B cell (primary cell): ENCODE measurements around the gene PLAC1. TPM values are rescaled to one million over a fixed set of nuclear protein-coding genes. Genes with fewer than 3 reads are reported as not detected.

Source experiments
- ATAC-seq: fragments of 200-7000 bp; cut with Tn5 transposase; one replicate; pipeline ENCODE4 v1.10.0; 2021; ENCODE audit warnings: low read depth, mild to moderate bottlenecking, moderate number of reproducible peaks, moderate library complexity
- CTCF ChIA-PET: fragments of 350-600 bp; sonication (Branson Sonifier 250); formaldehyde crosslinking; loops from one replicate; lab custom pipeline; 2021; ENCODE audit warnings: antibody characterized with exemption, inconsistent platforms; lab: Charles Lee
- POLR2A ChIA-PET: fragments of 350-600 bp; sonication (Branson Sonifier 250); formaldehyde crosslinking; loops from one replicate; lab custom pipeline; 2021; ENCODE audit warnings: antibody characterized with exemption; lab: Charles Lee
- DNase-seq: peaks from one replicate; pipeline ENCODE4 v3.0.0; 2013
- H2AFZ ChIP-seq: 2 replicates; pipeline ENCODE4 v1.6.1; 2012; ENCODE audit warnings: mild to moderate bottlenecking, low read depth, low read length; ENCODE audit not compliant: insufficient read depth, poor library complexity, severe bottlenecking
- H3K27ac ChIP-seq, 2 donors: 1 replicate in 1 of 2; 2 replicates in 1 of 2; pipeline ENCODE4 v1.5.1; 2012 to 2013; ENCODE audit warnings: low read length in 2 of 2, mild to moderate bottlenecking in 2 of 2, moderate library complexity in 1 of 2
- H3K27me3 ChIP-seq, 4 experiments: fragments of 200-600 bp in 1 of 4; sonication (generic) in 1 of 4; replicated peaks in 1 of 4; 1 replicate in 2 of 4; 2 replicates in 2 of 4; pipeline versions ENCODE4 v1.6.1 to v1.7.0; 2013 to 2016; ENCODE audit warnings: low read length in 3 of 4, mild to moderate bottlenecking in 2 of 4, mixed read lengths in 1 of 4, moderate library complexity in 1 of 4; ENCODE audit not compliant: insufficient read depth in 4 of 4, control insufficient read depth in 3 of 4; ENCODE audit errors: control extremely low read depth in 1 of 4
- H3K36me3 ChIP-seq, 2 experiments: replicated peaks in 1 of 2; 1 replicate in 1 of 2; 2 replicates in 1 of 2; pipeline versions ENCODE4 v1.6.1 to v1.7.1; 2013; ENCODE audit warnings: low read length in 1 of 2; ENCODE audit not compliant: insufficient read depth in 2 of 2, control insufficient read depth in 1 of 2; ENCODE audit errors: control extremely low read depth in 1 of 2, extremely low read depth in 1 of 2
- H3K4me1 ChIP-seq, 2 donors: fragments of 200-600 bp in 1 of 2; sonication (generic) in 1 of 2; 1 replicate in 1 of 2; 2 replicates in 1 of 2; pipeline versions ENCODE4 v1.5.1 to v1.6.1; 2013 to 2017; ENCODE audit warnings: low read length in 2 of 2; ENCODE audit not compliant: control insufficient read depth in 2 of 2, insufficient read depth in 2 of 2
- H3K4me2 ChIP-seq: replicated peaks from 2 replicates; pipeline ENCODE3; 2012; ENCODE audit warnings: mild to moderate bottlenecking, low read depth, low read length; ENCODE audit not compliant: poor library complexity, severe bottlenecking
- H3K4me3 ChIP-seq, 5 experiments: fragments of 200-600 bp in 1 of 5; sonication (generic) in 1 of 5; 1 replicate in 3 of 5; 2 replicates in 2 of 5; pipeline versions ENCODE4 v1.5.1 to v1.7.0; 2011 to 2016; ENCODE audit warnings: low read length in 4 of 5, mild to moderate bottlenecking in 4 of 5, low read depth in 2 of 5, control low read depth in 1 of 5, moderate library complexity in 1 of 5; ENCODE audit not compliant: insufficient read depth in 1 of 5; ENCODE audit errors: control extremely low read depth in 1 of 5, extremely low read depth in 1 of 5
- H3K79me2 ChIP-seq: fragments of 200-600 bp; sonication (generic); one replicate; pipeline ENCODE4 v1.6.0; 2016; ENCODE audit warnings: low read length; ENCODE audit not compliant: control insufficient read depth, insufficient read depth
- H3K9ac ChIP-seq: fragments of 200-600 bp; sonication (generic); 2 replicates; pipeline ENCODE4 v1.6.1; 2017; ENCODE audit warnings: mild to moderate bottlenecking, low read length, moderate library complexity
- H3K9me3 ChIP-seq, 3 donors: one replicate each; pipeline versions ENCODE4 v1.6.1 to v1.7.1; 2013; ENCODE audit warnings: low read length in 2 of 3; ENCODE audit not compliant: control insufficient read depth in 2 of 3, insufficient read depth in 1 of 3; ENCODE audit errors: control extremely low read depth in 1 of 3
- H4K20me1 ChIP-seq: 2 replicates; pipeline ENCODE4 v1.6.0; 2012; ENCODE audit warnings: mild to moderate bottlenecking, low read length; ENCODE audit not compliant: insufficient read depth, control insufficient read depth, poor library complexity, severe bottlenecking
- H3K27ac Mint-ChIP-seq: one replicate; pipeline ENCODE4 v1.8.0; 2021; ENCODE audit warnings: mixed read lengths
- H3K27me3 Mint-ChIP-seq: one replicate; pipeline ENCODE4 v1.8.0; 2021; ENCODE audit warnings: mixed read lengths
- H3K4me1 Mint-ChIP-seq: one replicate; pipeline ENCODE4 v1.8.0; 2021; ENCODE audit warnings: mixed read lengths
- H3K4me3 Mint-ChIP-seq: one replicate; pipeline ENCODE4 v1.8.0; 2021; ENCODE audit warnings: mixed read lengths
- H3K9me3 Mint-ChIP-seq: one replicate; pipeline ENCODE4 v1.8.0; 2022; ENCODE audit warnings: mixed read lengths; ENCODE audit not compliant: insufficient read depth
- CTCF ChIP-seq: fragments of 200-600 bp; IDR thresholded peaks from one replicate; pipeline ENCODE4 v1.8.0; 2022; ENCODE audit warnings: antibody characterized with exemption, mild to moderate bottlenecking
- EZH2 ChIP-seq: IDR thresholded peaks from 2 replicates; pipeline ENCODE4 v1.6.1; 2012; ENCODE audit warnings: borderline replicate concordance, low read depth, mild to moderate bottlenecking, moderate library complexity, low read length; ENCODE audit not compliant: insufficient read depth, poor library complexity, severe bottlenecking
- WGBS: methylation state at CpG from one replicate; pipeline ENCODE4 v1.1.5; 2013; ENCODE audit warnings: missing lambda C conversion rate; ENCODE audit not compliant: insufficient coverage; 5-methylcytosine and 5-hydroxymethylcytosine counted together
- intact Hi-C: fragments of 100-400 bp; cut with micrococcal nuclease; formaldehyde crosslinking; loops from one replicate; pipeline ENCODE4 v1.10.0; 2022
- polyA plus RNA-seq: library from polyadenylated mRNA; depleted of rRNA; stranded (reverse); fragments of >200 nt; gene quantifications from 2 replicates; pipeline ENCODE4 v1.2.3, GENCODE V29; 2012
- total RNA-seq, 2 donors: library from RNA; stranded (reverse); fragments of 120-200 nt in 1 of 2; gene quantifications; 1 replicate in 1 of 2; 2 replicates in 1 of 2; pipeline versions ENCODE4 v1.2.3 to v1.2.4, GENCODE V29; 2013 to 2022

The PLAC1 gene
- total and polyA plus RNA-seq, 2 donors (not counting 1 experiment from before 2014, with no cell fraction given): not detected

- intact Hi-C loops: no loop called here
- H3K27me3 Mint-ChIP-seq: no peaks in the 10 kb centered on the region
- H3K27ac Mint-ChIP-seq: no peak overlapping the region
- no peaks in the 10 kb centered on the region for H3K4me1 Mint-ChIP-seq
- TF ChIP-seq CTCF: no peak
- no peak for TF ChIP-seq EZH2
- H3K9me3 Mint-ChIP-seq: no peaks in the 10 kb centered on the region
- CTCF ChIA-PET: no interaction called here
- H3K4me3 Mint-ChIP-seq: no peak overlapping the region
- no peaks in the 10 kb centered on the region for H3K4me1 ChIP-seq
- DNase-seq (no peak), ATAC-seq (no peak)
- no peak overlapping the region for H2AFZ ChIP-seq
- no peak overlapping the region for H3K9ac ChIP-seq
- H3K36me3 ChIP-seq: no peaks in the 10 kb centered on the region
- no peaks in the 10 kb centered on the region for H3K79me2 ChIP-seq
- no peaks in the 10 kb centered on the region for H4K20me1 ChIP-seq
- no peak overlapping the region for H3K27ac ChIP-seq
- H3K9me3 ChIP-seq: no peaks in the 10 kb centered on the region
- POLR2A ChIA-PET: no interaction called here
- no peak overlapping the region for H3K4me2 ChIP-seq
- H3K4me3 ChIP-seq: no peak overlapping the region
- no CpG with 5 or more reads among the region's 1 CpG for WGBS
- H3K27me3 ChIP-seq: no peaks in the 10 kb centered on the region
Observed at GRCh38 chrX:134688839-134689238, 30.6 kb upstream of the PLAC1 start.

GRCh38 chrX:134688031-134688823 lies 30.0 kb upstream of the PLAC1 start:
- Histone ChIP-seq H3K27ac (no peak overlapping the region), H3K4me3 (no peak overlapping the region), H3K27me3 (no peaks in the 10 kb centered on the region), H4K20me1 (no peaks in the 10 kb centered on the region), H3K9me3 (no peaks in the 10 kb centered on the region), H2AFZ (no peak overlapping the region), H3K79me2 (no peaks in the 10 kb centered on the region), H3K4me1 (no peaks in the 10 kb centered on the region), H3K4me2 (no peak overlapping the region), H3K36me3 (no peaks in the 10 kb centered on the region), H3K9ac (no peak overlapping the region)
- DNase-seq (no peak), ATAC-seq (no peak)
- Mint-ChIP-seq H3K27me3 (no peaks in the 10 kb centered on the region), H3K4me3 (no peak overlapping the region), H3K27ac (no peak overlapping the region), H3K4me1 (no peaks in the 10 kb centered on the region), H3K9me3 (no peaks in the 10 kb centered on the region)
- TF ChIP-seq CTCF: no peak
- TF ChIP-seq EZH2: no peak
- POLR2A ChIA-PET: no interaction called here
- intact Hi-C loops: no loop called here
- CTCF ChIA-PET: no interaction called here
- no CpG with 5 or more reads among the region's 5 CpGs for WGBS
